HUES6 (cell line): Measurements from ENCODE around the gene GPC6.

ENCODE experiments used
- H3K27ac ChIP-seq: 2 replicates; pipeline ENCODE4 v1.7.0; 2013; ENCODE audit warnings: low read depth, mild to moderate bottlenecking, low read length, inconsistent platforms
- H3K27me3 ChIP-seq: 2 replicates; pipeline ENCODE4 v1.6.1; 2013; ENCODE audit warnings: low read length; ENCODE audit not compliant: control insufficient read depth, insufficient read depth
- H3K36me3 ChIP-seq: 2 replicates; pipeline ENCODE4 v1.6.1; 2013; ENCODE audit warnings: low read length; ENCODE audit not compliant: control insufficient read depth, insufficient read depth
- H3K4me1 ChIP-seq: 2 replicates; pipeline ENCODE4 v1.6.1; 2013; ENCODE audit warnings: low read length; ENCODE audit not compliant: control insufficient read depth, insufficient read depth
- H3K4me3 ChIP-seq: 2 replicates; pipeline ENCODE4 v1.5.1; 2013; ENCODE audit warnings: low read depth, low read length
- H3K9ac ChIP-seq: one replicate; pipeline ENCODE4 v1.6.1; 2013; ENCODE audit warnings: mild to moderate bottlenecking, low read length
- H3K9me3 ChIP-seq: 2 replicates; pipeline ENCODE4 v1.6.1; 2013; ENCODE audit warnings: low read depth, low read length; ENCODE audit not compliant: control insufficient read depth, insufficient read depth

GPC6 gene

GRCh38 chr13:93637852-93638251 is 411.2 kb downstream of the GPC6 start:
- Histone ChIP-seq H3K27ac (no peak overlapping the region), H3K9ac (no peak overlapping the region), H3K9me3 (no peaks in the 10 kb centered on the region), H3K4me3 (no peak overlapping the region), H3K27me3 (no peaks in the 10 kb centered on the region), H3K4me1 (no peaks in the 10 kb centered on the region), H3K36me3 (no peaks in the 10 kb centered on the region)

GRCh38 chr13:93640452-93640851 is 413.8 kb downstream of the GPC6 start:
- Histone ChIP-seq H3K4me1 (no peaks in the 10 kb centered on the region), H3K36me3 (no peaks in the 10 kb centered on the region), H3K4me3 (no peak overlapping the region)

GRCh38 chr13:93646245-93646644 is 419.6 kb downstream of the GPC6 start:
- H3K9me3 ChIP-seq, result no peaks in the 10 kb centered on the region
- no peaks in the 10 kb centered on the region for H3K27me3 ChIP-seq
- H3K9ac ChIP-seq, result no peak overlapping the region
- no peaks in the 10 kb centered on the region; the same call in 1 of the 2 replicates for H3K4me1 ChIP-seq
- H3K27ac ChIP-seq, result no peak overlapping the region
- no peaks in the 10 kb centered on the region for H3K36me3 ChIP-seq
- no peak overlapping the region for H3K4me3 ChIP-seq

More at GRCh38 chr13:93640452-93640851, 413.8 kb downstream of the GPC6 start:
- H3K27me3 ChIP-seq, result no peaks in the 10 kb centered on the region
- no peak overlapping the region for H3K27ac ChIP-seq
- H3K9me3 ChIP-seq, result no peaks in the 10 kb centered on the region
- no peak overlapping the region for H3K9ac ChIP-seq

GRCh38 chr13:93649496-93649895 is 422.9 kb downstream of the GPC6 start:
- no peaks in the 10 kb centered on the region for H3K36me3 ChIP-seq

GRCh38 chr13:93653776-93654175 is 427.2 kb downstream of the GPC6 start:
- Histone ChIP-seq H3K9me3 (no peaks in the 10 kb centered on the region), H3K27me3 (no peaks in the 10 kb centered on the region), H3K9ac (no peak overlapping the region), H3K27ac (no peak overlapping the region), H3K36me3 (no peaks in the 10 kb centered on the region), H3K4me3 (no peak overlapping the region), H3K4me1 (no peaks in the 10 kb centered on the region; the same call in 1 of the 2 replicates)

More at GRCh38 chr13:93649496-93649895, 422.9 kb downstream of the GPC6 start:
- Histone ChIP-seq H3K4me1 (no peaks in the 10 kb centered on the region; the same call in 1 of the 2 replicates), H3K9ac (no peak overlapping the region), H3K27ac (no peak overlapping the region), H3K27me3 (no peaks in the 10 kb centered on the region), H3K9me3 (no peaks in the 10 kb centered on the region), H3K4me3 (no peak overlapping the region)

- H3K27ac ChIP-seq, result no peak overlapping the region
- H3K36me3 ChIP-seq, result no peaks in the 10 kb centered on the region
- no peaks in the 10 kb centered on the region for H3K9me3 ChIP-seq
These were observed 428.5 kb downstream of the GPC6 start for GRCh38 chr13:93655154-93655553.

GRCh38 chr13:93660391-93661063 is 433.9 kb downstream of the GPC6 start:
- Histone ChIP-seq H3K9ac (no peak overlapping the region), H3K4me1 (no peaks in the 10 kb centered on the region)

More at GRCh38 chr13:93655154-93655553, 428.5 kb downstream of the GPC6 start:
- Histone ChIP-seq H3K27me3 (no peaks in the 10 kb centered on the region), H3K4me1 (no peaks in the 10 kb centered on the region; the same call in 1 of the 2 replicates), H3K9ac (no peak overlapping the region), H3K4me3 (no peak overlapping the region)

GRCh38 chr13:93670866-93671265 is 444.3 kb downstream of the GPC6 start:
- no peak overlapping the region for H3K9ac ChIP-seq
- peaks cover 6% of the 10 kb centered on the region; the same call in 1 of the 2 replicates for H3K9me3 ChIP-seq
- H3K4me3 ChIP-seq, result no peak overlapping the region
- no peaks in the 10 kb centered on the region for H3K36me3 ChIP-seq
- no peaks in the 10 kb centered on the region for H3K27me3 ChIP-seq
- H3K27ac ChIP-seq, result no peak overlapping the region
- no peaks in the 10 kb centered on the region for H3K4me1 ChIP-seq

More at GRCh38 chr13:93660391-93661063, 433.9 kb downstream of the GPC6 start:
- H3K9me3 ChIP-seq, result no peaks in the 10 kb centered on the region
- H3K4me3 ChIP-seq, result no peak overlapping the region
- H3K27me3 ChIP-seq, result no peaks in the 10 kb centered on the region
- no peak overlapping the region for H3K27ac ChIP-seq
- no peaks in the 10 kb centered on the region for H3K36me3 ChIP-seq

- Histone ChIP-seq H3K9me3 (peaks cover 6% of the 10 kb centered on the region; the same call in 1 of the 2 replicates), H3K9ac (no peak overlapping the region), H3K4me3 (no peak overlapping the region), H3K27ac (no peak overlapping the region), H3K27me3 (no peaks in the 10 kb centered on the region), H3K36me3 (no peaks in the 10 kb centered on the region), H3K4me1 (no peaks in the 10 kb centered on the region)
These were observed 446.4 kb downstream of the GPC6 start for GRCh38 chr13:93672996-93673395.

GRCh38 chr13:93673885-93674284 is 447.3 kb downstream of the GPC6 start:
- no peaks in the 10 kb centered on the region for H3K4me1 ChIP-seq
- no peaks in the 10 kb centered on the region for H3K36me3 ChIP-seq
- H3K9ac ChIP-seq, result no peak overlapping the region
- H3K9me3 ChIP-seq, result peaks cover 6% of the 10 kb centered on the region; the same call in 1 of the 2 replicates
- no peaks in the 10 kb centered on the region for H3K27me3 ChIP-seq
- H3K4me3 ChIP-seq, result no peak overlapping the region
- no peak overlapping the region for H3K27ac ChIP-seq

GRCh38 chr13:93674337-93674755 is 447.7 kb downstream of the GPC6 start:
- Histone ChIP-seq H3K4me1 (no peaks in the 10 kb centered on the region), H3K9me3 (peaks cover 3% of the 10 kb centered on the region; the same call in 1 of the 2 replicates), H3K27ac (no peak overlapping the region), H3K9ac (no peak overlapping the region), H3K36me3 (no peaks in the 10 kb centered on the region), H3K27me3 (no peaks in the 10 kb centered on the region), H3K4me3 (no peak overlapping the region)
